Measurements from ENCODE around the gene CACTIN.

DNA sequence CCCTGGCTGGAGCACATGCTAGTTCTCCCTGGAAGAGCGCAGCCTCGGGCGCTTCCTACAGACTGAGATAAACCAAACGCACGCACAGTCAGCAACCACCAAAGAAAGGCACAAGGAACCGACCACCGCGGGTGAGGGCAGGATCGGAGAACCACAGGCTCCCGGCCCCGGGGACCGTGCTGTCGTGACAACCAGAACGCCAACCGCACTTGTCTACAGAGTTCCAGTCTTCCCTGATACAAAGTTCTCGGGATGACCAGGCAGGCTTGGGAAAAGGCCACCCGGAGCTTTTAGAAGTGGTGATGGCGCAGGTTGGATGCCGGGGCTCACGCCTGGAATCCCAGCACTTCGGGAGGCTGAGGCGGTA lies 33.1 kb upstream of the CACTIN start:
- TF ChIP-seq POLR2AphosphoS5 (IDR thresholded peaks at IDR 0.05) (no peak), POLR2A (IDR thresholded peaks at IDR 0.05) (no peak), EP300 (IDR thresholded peaks at IDR 0.05) (no peak)
- TF ChIP-seq, protein P1, sequence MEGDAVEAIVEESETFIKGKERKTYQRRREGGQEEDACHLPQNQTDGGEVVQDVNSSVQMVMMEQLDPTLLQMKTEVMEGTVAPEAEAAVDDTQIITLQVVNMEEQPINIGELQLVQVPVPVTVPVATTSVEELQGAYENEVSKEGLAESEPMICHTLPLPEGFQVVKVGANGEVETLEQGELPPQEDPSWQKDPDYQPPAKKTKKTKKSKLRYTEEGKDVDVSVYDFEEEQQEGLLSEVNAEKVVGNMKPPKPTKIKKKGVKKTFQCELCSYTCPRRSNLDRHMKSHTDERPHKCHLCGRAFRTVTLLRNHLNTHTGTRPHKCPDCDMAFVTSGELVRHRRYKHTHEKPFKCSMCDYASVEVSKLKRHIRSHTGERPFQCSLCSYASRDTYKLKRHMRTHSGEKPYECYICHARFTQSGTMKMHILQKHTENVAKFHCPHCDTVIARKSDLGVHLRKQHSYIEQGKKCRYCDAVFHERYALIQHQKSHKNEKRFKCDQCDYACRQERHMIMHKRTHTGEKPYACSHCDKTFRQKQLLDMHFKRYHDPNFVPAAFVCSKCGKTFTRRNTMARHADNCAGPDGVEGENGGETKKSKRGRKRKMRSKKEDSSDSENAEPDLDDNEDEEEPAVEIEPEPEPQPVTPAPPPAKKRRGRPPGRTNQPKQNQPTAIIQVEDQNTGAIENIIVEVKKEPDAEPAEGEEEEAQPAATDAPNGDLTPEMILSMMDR (IDR thresholded peaks at IDR 0.05): no peak
